HCT116 (cell line): ENCODE results near the gene MYLK. TPM values are rescaled to one million over a fixed set of nuclear protein-coding genes. Genes with fewer than 3 reads are reported as not detected.

Source experiments
- ATAC-seq: fragments of 200-7000 bp; cut with Tn5 transposase; 2 replicates; pipeline ENCODE4 v1.9.1; 2020; ENCODE audit warnings: mild to moderate bottlenecking, moderate library complexity
- BruUV-seq: library from RNA; stranded (reverse); fragments of 400-500 nt; replicated peaks from 2 replicates; lab custom pipeline; 2021; lab: Mats Ljungman, UMichigan
- CTCF ChIA-PET: fragments of 300-600 bp; sonication (Branson Sonifier 250); formaldehyde crosslinking; loops from one replicate; lab custom pipeline; 2021; ENCODE audit warnings: antibody characterized with exemption; lab: Charles Lee
- POLR2A ChIA-PET: fragments of 300-600, 350-600 bp; sonication (Branson Sonifier 250); formaldehyde crosslinking; loops from one replicate; lab custom pipeline; 2021; ENCODE audit warnings: antibody characterized with exemption; lab: Charles Lee
- RAD21 ChIA-PET, 2 experiments: fragments of 300-600 bp; sonication (Branson Sonifier 250); formaldehyde crosslinking; loops; one replicate each; lab custom pipeline; 2023; ENCODE audit warnings: low total read pairs in 2 of 2; ENCODE audit not compliant: uncharacterized antibody in 2 of 2, unreplicated experiment in 2 of 2, low non-redundant PET in 1 of 2; lab: Charles Lee
- DNase-seq: peaks from one replicate; pipeline ENCODE4 v3.0.0-alpha.2; 2010; ENCODE audit warnings: low read depth, low spot score
- H2AFZ ChIP-seq: fragments of 200-600 bp; shearing (Covaris generic), sonication (generic); 2 replicates; pipeline ENCODE4 v1.6.1; 2017; ENCODE audit warnings: low read depth, mixed run types, mixed read lengths, antibody characterized with exemption, low read length; ENCODE audit not compliant: poor library complexity, severe bottlenecking
- H3K27ac ChIP-seq: 2 replicates; pipeline ENCODE4 v1.5.1; 2012; ENCODE audit warnings: low read depth, low read length
- H3K27me3 ChIP-seq: fragments of 200-600 bp; sonication (generic); 2 replicates; pipeline ENCODE4 v1.6.1; 2016; ENCODE audit warnings: mixed run types, low read length, mixed read lengths; ENCODE audit not compliant: insufficient read depth
- H3K36me3 ChIP-seq, 2 experiments: fragments of 200-500 bp in 1 of 2; fragments of 200-600 bp in 1 of 2; sonication (Bioruptor generic) in 1 of 2; sonication (generic) in 1 of 2; 2 replicates each; pipeline versions ENCODE4 v1.5.1 to v1.6.1; 2014 to 2016; ENCODE audit warnings: low read length in 2 of 2, inconsistent platforms in 1 of 2, mixed read lengths in 1 of 2, mixed run types in 1 of 2; ENCODE audit not compliant: insufficient read depth in 2 of 2, control insufficient read depth in 1 of 2
- H3K4me1 ChIP-seq, 2 experiments: fragments of 200-600 bp in 1 of 2; sonication (generic) in 1 of 2; 2 replicates each; pipeline versions ENCODE4 v1.5.1 to v1.6.1; 2012 to 2017; ENCODE audit warnings: low read length in 2 of 2, inconsistent platforms in 1 of 2, mild to moderate bottlenecking in 1 of 2, mixed read lengths in 1 of 2, mixed run types in 1 of 2, moderate library complexity in 1 of 2; ENCODE audit not compliant: insufficient read depth in 2 of 2, control insufficient read depth in 1 of 2
- H3K4me2 ChIP-seq: fragments of 200-600 bp; sonication (generic); 2 replicates; pipeline ENCODE4 v1.6.1; 2017; ENCODE audit warnings: mixed run types, low read length, mixed read lengths
- H3K4me3 ChIP-seq, 2 experiments: fragments of 200-600 bp in 1 of 2; sonication (generic) in 1 of 2; replicated peaks in 1 of 2; 2 replicates each; pipeline ENCODE4 v1.5.1; 2011 to 2016; ENCODE audit warnings: low read length in 2 of 2, control low read depth in 1 of 2, low read depth in 1 of 2, mild to moderate bottlenecking in 1 of 2, mixed read lengths in 1 of 2, mixed run types in 1 of 2
- H3K79me2 ChIP-seq: fragments of 200-600 bp; sonication (generic); 2 replicates; pipeline ENCODE4 v1.6.1; 2017; ENCODE audit warnings: mild to moderate bottlenecking, mixed run types, low read length, moderate library complexity, mixed read lengths; ENCODE audit not compliant: insufficient read depth
- H3K9ac ChIP-seq: fragments of 200-600 bp; sonication (generic); 2 replicates; pipeline ENCODE4 v1.6.1; 2016; ENCODE audit warnings: low read length, mixed read lengths
- H3K9me2 ChIP-seq: fragments of 200-600 bp; sonication (generic), shearing (Covaris generic); 2 replicates; pipeline ENCODE4 v1.6.1; 2017; ENCODE audit warnings: mixed run types, mild to moderate bottlenecking, moderate library complexity; ENCODE audit not compliant: insufficient read depth
- H3K9me3 ChIP-seq, 2 experiments: fragments of 200-500 bp in 1 of 2; fragments of 200-600 bp in 1 of 2; sonication (Bioruptor generic) in 1 of 2; sonication (generic) in 1 of 2; 2 replicates each; pipeline ENCODE4 v1.6.1; 2014 to 2017; ENCODE audit warnings: low read length in 2 of 2, mixed read lengths in 2 of 2, inconsistent platforms in 1 of 2, low read depth in 1 of 2, mild to moderate bottlenecking in 1 of 2, mixed run types in 1 of 2, moderate library complexity in 1 of 2; ENCODE audit not compliant: control insufficient read depth in 1 of 2, insufficient read depth in 1 of 2
- H4K20me1 ChIP-seq: fragments of 200-600 bp; sonication (generic), shearing (Covaris generic); 2 replicates; pipeline ENCODE4 v1.6.1; 2017; ENCODE audit warnings: mixed run types, mild to moderate bottlenecking, moderate library complexity; ENCODE audit not compliant: insufficient read depth
- CEBPB ChIP-seq: IDR thresholded peaks from 2 replicates; pipeline ENCODE4 v1.6.1; 2012; ENCODE audit warnings: low read depth
- EGR1 ChIP-seq: IDR thresholded peaks from 2 replicates; pipeline ENCODE4 v1.6.1; 2012; ENCODE audit warnings: low read depth
- ELF1 ChIP-seq: IDR thresholded peaks from 2 replicates; pipeline ENCODE4 v1.6.1; 2012; ENCODE audit warnings: low read depth, borderline replicate concordance
- EZH2 ChIP-seq: fragments of 200-600 bp; sonication (generic); IDR thresholded peaks from 2 replicates; pipeline ENCODE4 v1.6.1; 2017; ENCODE audit warnings: antibody characterized with exemption, mixed run types
- POLR2A ChIP-seq: IDR thresholded peaks from 2 replicates; pipeline ENCODE4 v1.7.0; 2011; ENCODE audit warnings: borderline replicate concordance; ENCODE audit not compliant: insufficient read depth, insufficient read length; ENCODE audit errors: extremely low read depth
- POLR2AphosphoS5 ChIP-seq: IDR thresholded peaks from 2 replicates; pipeline ENCODE4 v1.6.1; 2011; ENCODE audit warnings: mild to moderate bottlenecking, low read depth, low read length, moderate library complexity
- SRF ChIP-seq: IDR thresholded peaks from 2 replicates; pipeline ENCODE4 v1.6.1; 2012; ENCODE audit warnings: low read depth
- TCF7L2 ChIP-seq: IDR thresholded peaks from 2 replicates; pipeline ENCODE4 v1.7.0; 2011; ENCODE audit warnings: borderline replicate concordance, inconsistent platforms; ENCODE audit not compliant: insufficient read depth, insufficient read length; ENCODE audit errors: extremely low read depth
- ZNF274 ChIP-seq: fragments of 200-500 bp; sonication (Bioruptor generic); IDR thresholded peaks from 2 replicates; pipeline ENCODE4 v1.6.1; 2014; ENCODE audit warnings: mild to moderate bottlenecking, low read depth, low read length, inconsistent platforms
- intact Hi-C: fragments of 100-400 bp; cut with micrococcal nuclease; formaldehyde crosslinking; loops from 2 replicates; pipeline ENCODE4 v1.10.0; 2022
- total RNA-seq: library from RNA; stranded (reverse); gene quantifications from one replicate; pipeline ENCODE4 v1.2.1, GENCODE V29; 2021; ENCODE audit not compliant: unreplicated experiment
- TF ChIP-seq, protein P1 (sequence below): IDR thresholded peaks from 2 replicates; pipeline ENCODE4 v1.6.1; 2012
- TF ChIP-seq, protein P2 (sequence below): IDR thresholded peaks from 2 replicates; pipeline ENCODE4 v1.6.1; 2012

MYLK gene
- total RNA-seq, 1 experiment from 2014 or later = 3.8 TPM

DNA sequence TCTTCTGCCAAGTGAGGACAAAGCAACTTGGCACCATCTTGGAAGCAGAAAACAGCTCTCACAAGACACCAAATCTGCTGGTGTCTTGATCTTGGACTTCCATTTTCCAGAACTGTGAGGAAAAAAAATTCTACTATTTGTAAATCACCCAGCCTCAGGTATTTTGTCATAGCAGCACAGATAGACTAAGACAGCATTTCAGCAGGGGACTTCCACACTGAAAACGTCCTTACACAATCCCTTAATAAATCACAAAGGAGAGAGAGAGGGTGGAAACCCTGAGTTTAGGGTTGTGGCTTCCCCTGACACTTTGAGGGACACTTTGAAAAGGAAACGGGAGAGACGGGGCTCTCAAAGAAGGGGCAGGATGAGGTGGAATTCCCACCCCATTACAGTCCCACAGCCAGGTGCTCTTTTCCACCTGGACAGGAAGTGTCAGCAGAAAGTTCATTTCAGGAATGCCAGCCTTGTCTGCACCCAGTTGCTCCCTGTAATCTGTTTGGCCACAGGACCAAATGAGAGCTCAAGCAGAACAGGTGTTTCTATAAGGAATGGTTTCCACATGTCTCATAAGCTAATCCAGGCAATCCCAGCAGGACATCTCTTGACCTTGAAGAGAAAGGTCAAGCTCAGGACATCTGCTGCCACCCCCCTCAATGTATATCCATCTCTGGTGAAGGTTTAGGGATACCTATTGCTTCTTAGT lies 51.3 kb downstream of the MYLK start:
- Histone ChIP-seq H4K20me1 (no peaks in the 10 kb centered on the region), H3K27me3 (no peaks in the 10 kb centered on the region), H3K4me1 (peaks cover 0 to 8% of the 10 kb centered on the region in 2 experiments; a peak in 2 of 4 replicates), H3K9me3 (peaks cover 3 to 4% of the 10 kb centered on the region in 2 experiments; a peak in 2 of 4 replicates), H3K27ac (no peak overlapping the region), H3K9me2 (no peaks in the 10 kb centered on the region), H3K4me3 (no peak overlapping the region), H3K9ac (no peak overlapping the region), H3K36me3 (no peaks in the 10 kb centered on the region), H3K4me2 (no peak overlapping the region), H3K79me2 (no peaks in the 10 kb centered on the region), H2AFZ (no peak overlapping the region)
- no TSS peak for BruUV-seq
- intact Hi-C loops = no loop called here
- RAD21 ChIA-PET = no interaction called here
- ATAC-seq (no peak), DNase-seq (no peak)
- TF ChIP-seq EZH2 (no peak), ELF1 (no peak), POLR2AphosphoS5 (no peak), POLR2A (no peak), EGR1 (no peak), CEBPB (no peak), ZNF274 (no peak), TCF7L2 (no peak), SRF (no peak)
- TF ChIP-seq, protein P1, sequence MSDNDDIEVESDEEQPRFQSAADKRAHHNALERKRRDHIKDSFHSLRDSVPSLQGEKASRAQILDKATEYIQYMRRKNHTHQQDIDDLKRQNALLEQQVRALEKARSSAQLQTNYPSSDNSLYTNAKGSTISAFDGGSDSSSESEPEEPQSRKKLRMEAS = no peak
- TF ChIP-seq, protein P2, sequence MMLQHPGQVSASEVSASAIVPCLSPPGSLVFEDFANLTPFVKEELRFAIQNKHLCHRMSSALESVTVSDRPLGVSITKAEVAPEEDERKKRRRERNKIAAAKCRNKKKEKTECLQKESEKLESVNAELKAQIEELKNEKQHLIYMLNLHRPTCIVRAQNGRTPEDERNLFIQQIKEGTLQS = no peak
- POLR2A ChIA-PET = no interaction called here
- CTCF ChIA-PET = no interaction called here
